ENCODE results near the gene BRD7. TPM values are rescaled to one million over a fixed set of nuclear protein-coding genes. Genes with fewer than 3 reads are reported as not detected.

The BRD7 gene
- total and polyA plus RNA-seq, 2 donors (not counting 3 experiments of a cell fraction or from before 2014, with no cell fraction given), result 17.1 to 69.1 TPM

DNA sequence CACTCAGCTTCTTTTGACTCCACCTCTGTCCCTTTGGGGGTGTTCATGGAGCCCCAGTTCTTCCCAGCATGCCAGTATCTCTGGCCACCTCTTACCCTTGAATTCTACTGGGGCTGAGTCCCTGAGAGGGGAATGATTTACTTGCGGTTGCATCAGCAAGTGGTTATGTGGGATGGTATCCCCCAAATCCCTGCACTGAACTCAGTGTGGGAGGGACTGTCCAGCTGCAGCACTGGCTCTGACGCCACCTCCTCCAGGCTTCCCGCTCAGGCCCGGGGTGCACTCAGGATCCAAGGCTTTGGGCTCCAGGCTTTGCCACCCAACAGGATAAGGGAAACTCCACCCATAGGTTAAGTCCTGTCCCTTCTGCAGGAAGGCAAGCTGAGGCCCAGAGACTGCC lies 21.1 kb upstream of the BRD7 start:
- no peaks in the 10 kb centered on the region for H3K36me3 ChIP-seq (ENCODE audit: control insufficient read depth in 2 of 2, extremely low read depth in 1 of 2, insufficient read depth in 2 of 2, low read length in 2 of 2)
- no peaks in the 10 kb centered on the region for H3K9me3 ChIP-seq (replicated peaks; ENCODE audit: control insufficient read depth, insufficient read depth, low read length)
- H3K9ac ChIP-seq (replicated peaks; ENCODE audit: extremely low read depth, insufficient read depth, low read length), result no peak overlapping the region
- TF ChIP-seq EZH2 (IDR thresholded peaks at IDR 0.05; ENCODE audit: borderline replicate concordance, low read depth, low read length, severe bottlenecking) (no peak), POLR2AphosphoS5 (IDR thresholded peaks at IDR 0.05; ENCODE audit: insufficient read depth, low read depth, low read length) (no peak), FOS (IDR thresholded peaks at IDR 0.05; ENCODE audit: borderline replicate concordance, insufficient read depth, low read length) (no peak), MAX (IDR thresholded peaks at IDR 0.05; ENCODE audit: insufficient read depth, insufficient read length) (no peak), POLR2A (IDR thresholded peaks at IDR 0.05; ENCODE audit: low read depth, low read length) (no peak), JUN (IDR thresholded peaks at IDR 0.05; ENCODE audit: borderline replicate concordance, insufficient read depth, insufficient read length, low read depth) (no peak), MYC (IDR thresholded peaks at IDR 0.05; ENCODE audit: low read depth, low read length) (no peak), GATA2 (IDR thresholded peaks at IDR 0.05; ENCODE audit: insufficient read depth, insufficient read length, low read depth, low read length) (no peak)
- TF ChIP-seq, protein P1, sequence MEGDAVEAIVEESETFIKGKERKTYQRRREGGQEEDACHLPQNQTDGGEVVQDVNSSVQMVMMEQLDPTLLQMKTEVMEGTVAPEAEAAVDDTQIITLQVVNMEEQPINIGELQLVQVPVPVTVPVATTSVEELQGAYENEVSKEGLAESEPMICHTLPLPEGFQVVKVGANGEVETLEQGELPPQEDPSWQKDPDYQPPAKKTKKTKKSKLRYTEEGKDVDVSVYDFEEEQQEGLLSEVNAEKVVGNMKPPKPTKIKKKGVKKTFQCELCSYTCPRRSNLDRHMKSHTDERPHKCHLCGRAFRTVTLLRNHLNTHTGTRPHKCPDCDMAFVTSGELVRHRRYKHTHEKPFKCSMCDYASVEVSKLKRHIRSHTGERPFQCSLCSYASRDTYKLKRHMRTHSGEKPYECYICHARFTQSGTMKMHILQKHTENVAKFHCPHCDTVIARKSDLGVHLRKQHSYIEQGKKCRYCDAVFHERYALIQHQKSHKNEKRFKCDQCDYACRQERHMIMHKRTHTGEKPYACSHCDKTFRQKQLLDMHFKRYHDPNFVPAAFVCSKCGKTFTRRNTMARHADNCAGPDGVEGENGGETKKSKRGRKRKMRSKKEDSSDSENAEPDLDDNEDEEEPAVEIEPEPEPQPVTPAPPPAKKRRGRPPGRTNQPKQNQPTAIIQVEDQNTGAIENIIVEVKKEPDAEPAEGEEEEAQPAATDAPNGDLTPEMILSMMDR (IDR thresholded peaks at IDR 0.05; ENCODE audit: extremely low read depth in 1 of 2, insufficient read depth in 1 of 2, low read depth in 1 of 2, low read length in 2 of 2), result no peak
- BruUV-seq (replicated peaks), result no TSS peak
- H3K4me3 ChIP-seq (replicated peaks in 1 of 3; ENCODE audit: insufficient read depth in 1 of 3, low read depth in 1 of 3, low read length in 3 of 3), result no peak overlapping the region
- no peaks in the 10 kb centered on the region for H3K79me2 ChIP-seq (ENCODE audit: control insufficient read depth, insufficient read depth, low read length)
- no peak overlapping the region for H3K27ac ChIP-seq (ENCODE audit: insufficient read depth, low read depth, low read length)
- no peaks in the 10 kb centered on the region for H3K27me3 ChIP-seq (ENCODE audit: control insufficient read depth in 2 of 2, insufficient read depth in 2 of 2, low read length in 2 of 2)
- no peak overlapping the region for H2AFZ ChIP-seq (ENCODE audit: low read depth, low read length)
- FAIRE-seq (no peak), DNase-seq (ENCODE audit: low read depth, low spot score) (no peak)
- dilution Hi-C loops (cut with MboI; ENCODE audit: extremely low pct_ligation_motif_present, low sequenced_read_pairs), result no loop called here
- intact Hi-C loops (cut with micrococcal nuclease), result no loop called here
- H3K4me2 ChIP-seq (ENCODE audit: insufficient read depth, low read length), result no peak overlapping the region
- H3K4me1 ChIP-seq (ENCODE audit: control insufficient read depth, extremely low read depth, insufficient read depth, low read length), result no peaks in the 10 kb centered on the region
- no peaks in the 10 kb centered on the region for H4K20me1 ChIP-seq (replicated peaks; ENCODE audit: control insufficient read depth, extremely low read depth, insufficient read depth, low read length)
- POLR2A ChIA-PET, result no interaction called here
- H3K9me1 ChIP-seq (replicated peaks; ENCODE audit: control insufficient read depth, extremely low read depth, insufficient read depth, low read length), result no peaks in the 10 kb centered on the region
- CTCF ChIA-PET, result interaction anchor here (1.2 to 1.8 kb wide), 5 partner anchors 15 to 417 kb away, joined by 3 to 7 read pairs (median 5); no protein-coding TSS in a partner anchor
